Fibroblast of skin of back (primary cell): ENCODE results near the gene CCNE1.
"Not testable (repeated sequence)": the region's sequence is repeated elsewhere in the genome, so short reads cannot be mapped to it uniquely, and the experiment has no call there.

Experiments
- DNase-seq: peaks from one replicate; pipeline ENCODE4 v3.0.0-alpha.2; 2013

The CCNE1 gene

GRCh38 chr19:29789007-29789406 lies 22.8 kb upstream of the CCNE1 start:
- DNase-seq, result no peak

- DNase-seq, result no peak
Observed at GRCh38 chr19:29793116-29793727, 18.6 kb upstream of the CCNE1 start.

DNA sequence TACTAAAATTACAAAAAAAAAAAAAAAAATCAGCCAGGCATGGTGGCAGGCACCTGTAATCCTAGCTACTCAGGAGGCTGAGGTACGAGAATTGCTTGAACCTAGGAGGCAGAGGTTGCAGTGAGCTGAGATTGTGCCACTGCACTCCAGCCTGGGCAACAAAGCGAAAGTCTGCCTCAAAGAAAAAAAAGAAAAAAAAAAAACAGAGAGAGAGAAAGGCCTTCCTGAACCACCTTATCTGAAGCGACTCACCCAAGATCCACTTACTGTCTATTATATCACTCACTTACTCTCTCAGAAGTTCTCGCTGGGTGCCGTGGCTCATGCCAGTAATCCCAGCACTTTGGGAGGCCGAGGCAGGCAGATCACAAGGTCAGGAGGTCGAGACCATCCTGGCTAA lies 17.3 kb upstream of the CCNE1 start:
- DNase-seq, result not testable (repeated sequence)

GRCh38 chr19:29795461-29796172 lies 16.2 kb upstream of the CCNE1 start:
- DNase-seq, result no peak

- no peak for DNase-seq
Observed at GRCh38 chr19:29796173-29796573, 15.6 kb upstream of the CCNE1 start.

GRCh38 chr19:29798774-29799497 lies 12.9 kb upstream of the CCNE1 start:
- peak; percentile 34 for DNase-seq

DNA sequence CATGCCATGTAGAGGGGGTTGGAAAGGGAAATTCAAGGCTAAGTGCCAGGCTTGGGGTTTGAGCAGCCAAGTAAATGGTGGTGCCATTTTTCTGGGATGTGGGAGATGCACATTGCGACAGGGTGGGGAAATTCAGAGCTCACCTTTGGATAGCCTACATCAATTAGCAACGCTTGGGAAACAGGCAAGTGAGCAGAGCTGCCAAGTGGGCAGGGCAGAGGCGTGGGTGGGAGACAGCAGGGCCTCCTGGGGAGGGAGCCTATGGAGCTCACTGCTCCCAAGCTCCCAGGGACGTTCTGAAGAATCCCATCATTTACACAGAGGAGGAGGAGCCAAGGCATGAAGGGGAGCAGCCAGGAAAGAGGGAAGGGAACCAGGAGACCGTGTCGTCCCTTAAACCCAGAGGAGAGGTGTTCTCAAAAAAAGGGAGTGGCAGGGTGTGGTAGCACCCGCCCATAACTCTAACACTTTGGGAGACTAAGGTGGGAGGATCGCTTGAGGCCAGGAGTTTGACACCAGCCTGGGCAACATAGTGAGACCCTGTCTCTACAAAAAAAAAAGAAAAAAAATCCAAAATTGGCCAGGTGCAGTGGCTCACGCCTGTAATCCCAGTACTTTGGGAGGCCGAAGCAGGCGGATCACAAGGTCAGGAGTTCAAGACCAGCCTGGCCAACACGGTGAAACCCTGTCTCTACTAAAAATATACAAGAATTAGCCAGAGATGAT lies 11.5 kb upstream of the CCNE1 start:
- no peak for DNase-seq

- DNase-seq, result not testable (repeated sequence)
Observed at GRCh38 chr19:29803951-29804350, 7.8 kb upstream of the CCNE1 start.

- no peak for DNase-seq
Observed at GRCh38 chr19:29804493-29804892, 7.3 kb upstream of the CCNE1 start.

GRCh38 chr19:29805031-29805965 lies 6.5 kb upstream of the CCNE1 start:
- peak; percentile 47 for DNase-seq

GRCh38 chr19:29806098-29806866 lies 5.5 kb upstream of the CCNE1 start:
- peak; percentile 13 for DNase-seq

DNA sequence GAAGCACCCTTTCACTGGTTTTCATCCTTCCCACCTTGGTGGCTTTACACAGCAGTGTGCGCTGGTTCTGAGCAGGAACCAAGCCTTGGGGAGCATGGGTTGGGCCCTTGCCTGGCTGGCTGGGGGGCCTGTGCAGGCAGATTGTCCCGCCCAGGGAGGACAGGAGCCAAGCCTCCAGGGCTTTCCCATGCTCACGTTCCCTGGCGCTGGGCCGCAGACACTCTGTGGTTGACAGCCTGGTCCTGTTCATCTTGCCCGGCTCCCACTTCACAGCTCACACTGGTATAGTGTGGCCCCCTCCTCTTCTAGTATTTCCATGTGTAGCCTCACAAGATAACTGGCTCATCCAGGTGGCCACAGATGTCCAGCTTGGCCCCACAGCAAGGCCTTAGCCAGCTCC lies 4.6 kb upstream of the CCNE1 start:
- DNase-seq, result no peak

- no peak for DNase-seq
Observed at GRCh38 chr19:29807870-29808405, 3.9 kb upstream of the CCNE1 start.

- DNase-seq, result no peak
Observed at GRCh38 chr19:29809795-29810503, 1.8 kb upstream of the CCNE1 start.

DNA sequence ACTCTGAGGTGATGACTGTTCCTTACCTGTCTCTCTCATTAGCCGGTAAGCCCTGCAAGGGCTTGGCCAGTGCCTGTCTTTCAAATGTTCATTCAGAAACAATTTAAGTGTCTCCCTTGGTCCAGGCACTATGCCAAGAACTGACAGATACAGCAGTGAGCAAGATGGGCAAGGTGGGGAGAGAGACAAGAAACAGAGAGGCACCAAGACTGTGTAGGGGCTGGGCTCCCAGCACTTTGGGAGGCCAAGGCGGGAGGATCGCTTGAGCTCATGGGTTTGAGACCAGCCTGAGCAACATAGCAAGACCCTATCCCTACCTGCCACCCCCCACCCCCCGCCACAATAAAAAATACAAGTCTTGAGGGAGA lies 1.3 kb upstream of the CCNE1 start:
- peak; percentile 26 for DNase-seq

- DNase-seq, result peak; percentile 11
Observed at GRCh38 chr19:29812080-29812880, 489 bp downstream of the CCNE1 start.

- DNase-seq, result no peak
Observed at GRCh38 chr19:29812881-29813275, 1.1 kb downstream of the CCNE1 start.

DNA sequence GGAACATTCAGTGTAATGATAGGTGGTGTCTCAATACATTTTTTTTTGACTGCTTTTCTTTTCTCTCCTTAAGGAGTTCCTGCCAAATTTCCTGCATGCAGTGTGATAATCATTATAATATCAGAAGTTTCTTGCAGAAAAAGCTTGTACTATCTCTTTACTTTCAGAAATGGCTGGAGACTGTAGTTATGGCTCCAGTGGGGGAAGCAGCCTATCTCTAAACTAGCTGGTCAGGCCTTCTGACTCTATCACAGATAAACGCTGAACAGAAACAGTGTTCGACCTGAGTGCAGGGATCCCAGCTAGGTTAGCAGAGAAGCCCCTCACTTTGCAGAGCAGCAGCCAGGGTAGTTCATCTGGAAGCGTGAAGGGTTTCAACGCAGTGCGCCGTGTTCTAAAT lies 1.9 kb downstream of the CCNE1 start:
- no peak for DNase-seq

GRCh38 chr19:29815231-29815630 lies 3.4 kb downstream of the CCNE1 start:
- DNase-seq, result no peak
